Vagina (tissue), 2 donors: ENCODE results near the gene MTHFS.

ENCODE experiments used
- POLR2A ChIP-seq, 2 donors: fragments of 450-650 bp; IDR thresholded peaks; one replicate each; pipeline ENCODE4 v1.6.1; 2017; ENCODE audit warnings: antibody characterized with exemption in 2 of 2, mild to moderate bottlenecking in 2 of 2, moderate library complexity in 2 of 2
- TF ChIP-seq, protein P1 (sequence below), 3 experiments: fragments of 450-650 bp in 2 of 3; fragments of 200-600 bp in 1 of 3; sonication (generic) in 1 of 3; IDR thresholded peaks; one replicate each; pipeline ENCODE4 v1.5.1; 2017 to 2019; ENCODE audit warnings: antibody characterized with exemption in 3 of 3, mild to moderate bottlenecking in 2 of 3, moderate library complexity in 2 of 3

DNA sequence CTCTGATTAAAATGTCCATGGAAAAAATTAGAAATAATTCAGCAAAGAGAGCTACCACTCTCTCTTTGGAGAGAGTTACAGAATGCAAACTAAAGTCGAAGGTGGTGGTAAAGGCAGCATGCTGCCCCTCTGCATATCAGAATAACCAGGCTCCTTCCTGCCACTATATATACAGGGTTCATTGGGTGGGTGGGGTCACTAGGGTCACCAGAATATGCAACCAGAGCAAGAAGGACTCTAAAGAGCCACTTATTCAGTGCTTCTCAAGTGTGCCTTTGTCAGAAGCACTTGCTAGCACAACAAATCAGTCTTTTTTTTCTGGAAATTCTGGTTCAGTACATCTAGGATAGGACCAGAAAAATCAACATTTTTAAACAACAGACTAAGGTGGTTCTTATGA lies 70.0 kb downstream of the MTHFS start:
- TF ChIP-seq, protein P1, sequence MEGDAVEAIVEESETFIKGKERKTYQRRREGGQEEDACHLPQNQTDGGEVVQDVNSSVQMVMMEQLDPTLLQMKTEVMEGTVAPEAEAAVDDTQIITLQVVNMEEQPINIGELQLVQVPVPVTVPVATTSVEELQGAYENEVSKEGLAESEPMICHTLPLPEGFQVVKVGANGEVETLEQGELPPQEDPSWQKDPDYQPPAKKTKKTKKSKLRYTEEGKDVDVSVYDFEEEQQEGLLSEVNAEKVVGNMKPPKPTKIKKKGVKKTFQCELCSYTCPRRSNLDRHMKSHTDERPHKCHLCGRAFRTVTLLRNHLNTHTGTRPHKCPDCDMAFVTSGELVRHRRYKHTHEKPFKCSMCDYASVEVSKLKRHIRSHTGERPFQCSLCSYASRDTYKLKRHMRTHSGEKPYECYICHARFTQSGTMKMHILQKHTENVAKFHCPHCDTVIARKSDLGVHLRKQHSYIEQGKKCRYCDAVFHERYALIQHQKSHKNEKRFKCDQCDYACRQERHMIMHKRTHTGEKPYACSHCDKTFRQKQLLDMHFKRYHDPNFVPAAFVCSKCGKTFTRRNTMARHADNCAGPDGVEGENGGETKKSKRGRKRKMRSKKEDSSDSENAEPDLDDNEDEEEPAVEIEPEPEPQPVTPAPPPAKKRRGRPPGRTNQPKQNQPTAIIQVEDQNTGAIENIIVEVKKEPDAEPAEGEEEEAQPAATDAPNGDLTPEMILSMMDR (IDR thresholded peaks at IDR 0.05) = no peak
- no peak for TF ChIP-seq POLR2A (IDR thresholded peaks at IDR 0.05)
